Progenitor cell of endocrine pancreas (in vitro differentiated cells): ENCODE results near the gene AGAP9. TPM values are rescaled to one million over a fixed set of nuclear protein-coding genes. Genes with fewer than 3 reads are reported as not detected.
"Not testable (repeated sequence)": the region's sequence is repeated elsewhere in the genome, so short reads cannot be mapped to it uniquely, and the experiment has no call there.

ENCODE experiments used
- DNase-seq: peaks from one replicate; pipeline ENCODE4 v3.0.0; 2021; ENCODE audit warnings: low spot score; ENCODE audit not compliant: unreplicated experiment
- H3K27ac Mint-ChIP-seq: 2 replicates; pipeline ENCODE4 v1.8.0; 2021; ENCODE audit warnings: mild to moderate bottlenecking, moderate library complexity, mixed read lengths
- H3K27me3 Mint-ChIP-seq: 2 replicates; pipeline ENCODE4 v1.8.0; 2021; ENCODE audit warnings: mixed read lengths
- H3K36me3 Mint-ChIP-seq: 2 replicates; pipeline ENCODE4 v1.8.0; 2022; ENCODE audit warnings: mixed read lengths; ENCODE audit not compliant: insufficient read depth
- H3K4me1 Mint-ChIP-seq: 2 replicates; pipeline ENCODE4 v1.8.0; 2021; ENCODE audit warnings: low read depth, mixed read lengths
- H3K4me3 Mint-ChIP-seq: 2 replicates; pipeline ENCODE4 v1.8.0; 2021; ENCODE audit warnings: low read depth, mild to moderate bottlenecking, moderate library complexity, mixed read lengths
- H3K9me3 Mint-ChIP-seq: 2 replicates; pipeline ENCODE4 v1.8.0; 2021; ENCODE audit warnings: low read depth, mixed read lengths
- total RNA-seq: library from RNA; stranded (reverse); gene quantifications from 2 replicates; pipeline ENCODE4 v1.2.1, GENCODE V29; 2021

Gene AGAP9
- total RNA-seq, 1 donor from 2014 or later, result 21.7 TPM

DNA sequence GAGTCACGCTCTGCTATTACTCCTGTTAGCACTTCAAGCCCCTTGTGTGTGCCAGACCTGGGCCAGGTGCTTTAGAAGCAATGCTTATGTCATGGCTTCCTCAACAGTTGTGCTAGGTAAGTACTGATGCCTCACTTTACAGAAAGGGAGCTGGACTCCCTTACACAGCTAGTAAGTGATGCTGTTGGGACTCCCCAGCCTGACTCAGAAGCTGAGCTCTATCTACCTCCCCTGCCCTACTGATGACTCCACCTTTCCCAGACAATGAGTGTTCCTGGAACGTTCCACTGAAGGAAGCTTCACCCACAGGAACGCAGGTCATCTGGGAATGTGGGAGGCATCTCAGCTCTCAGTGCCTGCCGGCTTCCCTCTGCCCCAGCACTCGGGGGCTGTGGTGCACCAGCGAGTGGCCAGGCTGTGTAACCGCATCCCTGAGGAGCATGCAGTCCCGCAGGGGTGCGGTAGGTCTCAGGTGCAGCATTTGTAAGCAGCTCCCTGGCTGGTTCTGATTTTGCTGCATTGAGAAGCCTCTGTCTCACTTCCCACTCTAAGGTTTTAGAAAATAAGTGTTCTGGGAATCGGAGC lies 42.2 kb downstream of the AGAP9 start:
- not testable (repeated sequence) for H3K27me3 Mint-ChIP-seq, H3K9me3 Mint-ChIP-seq, H3K4me1 Mint-ChIP-seq, H3K36me3 Mint-ChIP-seq, H3K4me3 Mint-ChIP-seq, H3K27ac Mint-ChIP-seq, DNase-seq

DNA sequence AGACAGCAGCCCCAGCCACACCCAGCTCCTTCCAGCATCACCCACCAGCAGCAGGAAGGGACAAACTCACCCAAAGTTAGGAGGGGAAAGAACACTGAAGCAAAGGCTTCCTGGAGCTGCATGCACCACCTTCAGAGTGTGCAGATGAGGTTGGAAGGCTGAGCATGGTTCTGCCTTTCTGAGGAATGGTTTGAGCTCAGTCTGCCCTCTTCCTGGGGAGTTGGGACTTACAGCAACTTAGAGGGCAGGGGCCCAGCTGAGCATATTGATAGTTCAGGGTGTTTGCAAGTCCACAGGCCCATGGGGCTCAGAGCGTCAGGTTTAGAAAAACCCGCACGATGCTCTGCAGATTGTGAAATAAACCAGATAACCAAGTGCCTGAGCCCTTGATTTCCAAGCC lies 43.3 kb downstream of the AGAP9 start:
- not testable (repeated sequence) for H3K36me3 Mint-ChIP-seq, H3K27me3 Mint-ChIP-seq, DNase-seq

DNA sequence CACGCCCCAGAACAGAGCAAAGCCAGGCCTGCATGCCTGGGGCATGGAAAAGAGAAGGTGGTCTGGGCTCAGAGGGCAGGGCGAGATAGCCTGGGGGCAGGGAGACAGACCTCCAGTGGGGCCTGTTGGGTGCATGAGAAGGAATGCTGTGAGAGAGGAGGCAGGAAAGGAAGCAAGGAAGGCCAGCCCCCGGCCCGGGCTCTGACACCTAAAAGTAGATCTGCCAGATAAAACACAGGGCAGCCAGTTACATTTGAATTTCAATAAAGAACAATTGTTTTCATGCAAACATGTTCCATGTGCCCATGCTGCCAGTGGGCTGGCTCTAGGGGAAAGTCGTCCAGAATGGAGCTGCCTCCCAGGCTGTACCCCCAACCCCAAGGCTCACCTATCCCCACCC lies 45.3 kb downstream of the AGAP9 start:
- H3K4me3 Mint-ChIP-seq, H3K27ac Mint-ChIP-seq, DNase-seq, H3K27me3 Mint-ChIP-seq, H3K36me3 Mint-ChIP-seq, H3K4me1 Mint-ChIP-seq, H3K9me3 Mint-ChIP-seq: not testable (repeated sequence)

More for the DNA sequence above, 43.3 kb downstream of the AGAP9 start:
- H3K4me1 Mint-ChIP-seq, H3K4me3 Mint-ChIP-seq, H3K9me3 Mint-ChIP-seq, H3K27ac Mint-ChIP-seq: not testable (repeated sequence)

DNA sequence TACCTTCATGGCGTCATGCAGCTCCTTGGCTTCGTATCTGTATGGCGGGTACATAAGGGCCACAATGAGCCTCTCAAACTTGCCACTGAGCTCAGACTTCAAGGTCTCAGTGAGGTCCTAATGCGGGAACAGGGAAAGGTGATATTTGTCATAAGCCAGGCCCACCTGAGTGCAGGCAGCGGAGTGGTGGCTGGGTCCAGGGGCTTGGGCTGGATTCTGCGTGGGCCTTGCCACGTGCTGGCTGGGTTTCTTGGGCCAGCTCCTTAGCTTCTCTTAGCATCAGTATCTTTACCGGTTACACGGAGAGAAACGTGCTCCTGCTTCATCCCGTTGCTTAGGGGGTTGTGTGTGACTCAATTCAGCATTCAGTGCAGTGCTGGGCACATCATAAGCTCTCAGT lies 46.4 kb downstream of the AGAP9 start:
- H3K4me3 Mint-ChIP-seq, H3K27ac Mint-ChIP-seq, DNase-seq, H3K4me1 Mint-ChIP-seq, H3K9me3 Mint-ChIP-seq, H3K27me3 Mint-ChIP-seq, H3K36me3 Mint-ChIP-seq: not testable (repeated sequence)

DNA sequence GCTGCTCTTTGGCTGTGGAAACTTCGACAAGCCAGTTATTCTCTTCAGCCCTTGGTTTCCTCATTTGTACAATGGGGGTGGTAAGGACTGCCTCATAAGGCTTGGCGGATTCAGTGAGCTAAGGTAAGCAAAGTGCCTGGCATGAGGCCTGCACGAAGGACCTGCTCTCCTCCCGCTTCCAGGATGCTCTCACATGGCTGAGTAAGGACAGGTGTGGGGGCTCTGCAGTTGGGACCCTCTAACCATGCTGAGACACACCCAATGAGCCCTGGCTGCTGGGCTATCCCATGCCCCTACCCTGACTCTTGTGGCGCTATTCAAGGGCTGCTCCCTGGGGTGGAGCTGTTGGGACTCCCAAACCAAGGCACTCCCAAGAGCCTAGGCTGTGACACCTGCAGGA lies 48.3 kb downstream of the AGAP9 start:
- H3K36me3 Mint-ChIP-seq, H3K4me1 Mint-ChIP-seq, H3K9me3 Mint-ChIP-seq, H3K4me3 Mint-ChIP-seq, DNase-seq, H3K27ac Mint-ChIP-seq, H3K27me3 Mint-ChIP-seq: not testable (repeated sequence)

DNA sequence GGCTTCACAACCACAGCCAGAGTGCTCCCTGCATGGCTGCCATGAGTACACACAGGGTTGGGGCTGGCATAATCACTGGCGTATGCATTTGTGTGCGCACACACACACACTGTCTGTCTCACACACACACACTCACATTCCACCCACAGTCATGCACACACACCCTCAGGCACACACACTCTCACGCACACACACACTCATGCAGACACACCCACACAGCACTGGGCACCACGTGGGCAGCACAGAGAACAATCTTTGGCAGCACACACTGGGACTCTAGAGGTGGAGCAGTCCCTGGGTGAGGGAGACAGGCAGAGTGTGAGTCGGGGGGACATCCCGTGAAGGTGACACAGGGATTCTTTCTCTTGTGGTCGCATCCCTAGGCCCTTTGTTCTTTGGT lies 49.9 kb downstream of the AGAP9 start:
- H3K4me3 Mint-ChIP-seq, H3K9me3 Mint-ChIP-seq, H3K27me3 Mint-ChIP-seq, H3K27ac Mint-ChIP-seq, DNase-seq, H3K4me1 Mint-ChIP-seq, H3K36me3 Mint-ChIP-seq: not testable (repeated sequence)

DNA sequence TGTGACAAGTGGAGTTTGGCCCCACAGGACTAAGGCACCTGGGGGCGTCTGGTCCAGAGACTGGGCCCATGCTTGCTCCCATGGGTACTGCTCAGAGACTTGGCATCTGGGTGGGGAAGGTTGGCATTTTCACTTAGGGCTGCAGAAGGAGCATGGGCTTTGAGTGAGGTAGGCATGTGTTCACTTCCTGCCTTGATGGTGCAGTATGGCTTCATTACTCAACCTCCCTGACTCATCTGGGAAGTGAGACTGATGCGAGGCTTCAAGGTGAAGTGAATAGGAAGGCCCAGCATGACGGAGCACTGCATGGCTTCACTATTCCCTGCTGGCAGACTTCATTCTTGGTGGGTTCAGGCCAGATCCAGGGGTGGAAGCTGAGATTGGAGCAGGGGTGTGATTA lies 50.8 kb downstream of the AGAP9 start:
- not testable (repeated sequence) for H3K27me3 Mint-ChIP-seq

DNA sequence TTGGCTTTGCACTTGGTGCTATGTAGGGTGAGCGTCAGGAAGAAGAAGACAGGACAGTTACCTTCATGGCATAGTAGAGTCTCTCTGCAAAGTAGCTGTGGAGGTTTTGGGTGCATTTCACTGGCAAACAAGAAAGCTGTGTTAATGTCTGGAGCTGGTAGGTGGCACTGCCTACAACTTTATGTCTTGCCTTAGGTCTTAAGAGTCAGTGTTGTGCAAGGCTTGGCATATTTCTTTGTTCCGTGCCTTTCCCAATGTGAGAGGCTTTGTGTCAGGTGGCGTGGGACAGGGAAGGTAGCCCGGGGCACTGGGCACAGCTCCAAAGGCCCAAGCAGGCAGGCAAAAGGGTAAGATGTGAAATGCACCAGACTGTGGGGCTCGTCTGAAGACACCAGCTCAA lies 51.4 kb downstream of the AGAP9 start:
- H3K9me3 Mint-ChIP-seq, H3K27ac Mint-ChIP-seq, H3K36me3 Mint-ChIP-seq, DNase-seq, H3K4me3 Mint-ChIP-seq, H3K27me3 Mint-ChIP-seq, H3K4me1 Mint-ChIP-seq: not testable (repeated sequence)

More for the DNA sequence above, 50.8 kb downstream of the AGAP9 start:
- DNase-seq, H3K4me1 Mint-ChIP-seq, H3K27ac Mint-ChIP-seq, H3K9me3 Mint-ChIP-seq, H3K4me3 Mint-ChIP-seq, H3K36me3 Mint-ChIP-seq: not testable (repeated sequence)

DNA sequence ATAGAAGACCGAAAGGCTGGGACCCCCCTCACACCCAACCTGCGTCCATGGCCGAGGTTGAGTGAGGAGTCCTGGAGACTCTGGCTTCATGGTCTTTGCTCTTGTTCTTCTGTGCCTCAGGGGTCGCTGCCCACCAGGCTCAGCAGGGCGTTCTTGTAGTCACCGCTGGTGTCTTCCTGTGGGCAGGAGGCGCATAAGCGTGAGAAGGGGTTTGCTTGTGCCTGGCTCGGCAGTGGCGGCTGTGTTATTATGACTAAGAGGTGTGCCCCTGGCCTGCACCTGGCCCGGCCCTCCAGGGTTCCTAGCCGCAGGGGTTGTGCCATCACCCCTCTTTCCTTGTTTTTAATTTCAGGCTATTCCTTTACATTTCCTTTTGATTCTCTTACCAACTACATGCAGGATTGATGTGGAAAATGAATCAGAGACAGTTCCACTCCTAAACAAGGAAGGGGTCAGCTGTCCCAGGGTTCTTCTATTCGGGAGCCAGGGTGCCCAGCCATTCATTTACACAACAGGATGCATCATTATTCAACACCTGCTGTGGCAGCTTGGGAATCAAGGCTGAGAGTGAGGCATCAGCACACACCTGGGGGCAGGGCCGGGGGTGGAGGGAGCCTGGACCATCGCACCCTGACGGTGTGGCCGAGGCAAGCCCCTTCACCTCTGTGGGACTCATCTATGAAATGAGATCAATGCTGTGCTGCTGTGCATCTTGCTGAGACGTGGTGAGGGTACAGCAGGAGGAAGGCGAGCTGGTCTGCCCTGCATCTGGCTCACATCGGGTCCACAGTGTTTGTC lies 54.5 kb downstream of the AGAP9 start:
- not testable (repeated sequence) for H3K27me3 Mint-ChIP-seq, H3K4me3 Mint-ChIP-seq, H3K27ac Mint-ChIP-seq, DNase-seq, H3K9me3 Mint-ChIP-seq, H3K4me1 Mint-ChIP-seq, H3K36me3 Mint-ChIP-seq

DNA sequence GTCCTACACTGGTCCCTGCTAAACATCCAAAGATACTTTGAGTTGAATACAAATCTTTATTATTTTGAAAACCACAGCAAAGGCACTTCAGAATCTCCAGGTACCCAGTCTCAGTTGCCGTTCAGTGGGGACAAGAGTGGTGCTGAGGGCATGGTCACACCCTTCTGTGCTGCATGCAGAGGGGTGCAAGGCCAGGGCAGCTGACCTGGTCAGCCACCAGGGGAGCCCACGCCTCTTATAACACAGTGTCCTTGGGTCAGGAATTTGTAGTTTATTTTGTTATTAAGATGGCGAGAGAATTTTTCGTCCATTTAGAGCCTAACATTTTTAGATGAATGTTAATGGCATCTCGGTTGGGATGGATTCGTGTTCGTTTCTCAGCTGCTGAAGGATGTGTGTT lies 55.5 kb downstream of the AGAP9 start:
- not testable (repeated sequence) for H3K36me3 Mint-ChIP-seq, H3K27ac Mint-ChIP-seq

DNA sequence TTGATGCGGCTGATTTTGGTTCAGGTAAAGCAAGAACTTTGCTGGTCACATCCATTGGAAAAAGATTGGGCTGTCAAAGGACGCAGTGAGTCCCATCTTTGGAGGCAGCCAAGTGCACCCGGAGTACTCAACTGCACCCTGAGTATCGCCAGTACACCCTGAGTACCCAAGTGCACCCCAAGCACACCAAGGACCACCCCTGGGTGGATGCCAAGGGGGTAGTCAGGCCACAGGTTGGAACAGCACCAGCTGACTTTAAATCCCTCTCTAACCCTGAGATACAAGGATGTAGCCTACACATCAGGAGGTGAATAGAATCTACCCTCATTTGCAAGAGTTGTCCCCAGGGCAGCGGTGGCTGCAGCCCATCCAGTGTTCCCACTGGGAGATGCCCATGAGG lies 56.0 kb downstream of the AGAP9 start:
- not testable (repeated sequence) for H3K9me3 Mint-ChIP-seq, DNase-seq, H3K4me3 Mint-ChIP-seq, H3K4me1 Mint-ChIP-seq, H3K27me3 Mint-ChIP-seq, H3K36me3 Mint-ChIP-seq, H3K27ac Mint-ChIP-seq

More for the DNA sequence above, 55.5 kb downstream of the AGAP9 start:
- not testable (repeated sequence) for H3K4me3 Mint-ChIP-seq, H3K9me3 Mint-ChIP-seq, H3K4me1 Mint-ChIP-seq, DNase-seq, H3K27me3 Mint-ChIP-seq

DNA sequence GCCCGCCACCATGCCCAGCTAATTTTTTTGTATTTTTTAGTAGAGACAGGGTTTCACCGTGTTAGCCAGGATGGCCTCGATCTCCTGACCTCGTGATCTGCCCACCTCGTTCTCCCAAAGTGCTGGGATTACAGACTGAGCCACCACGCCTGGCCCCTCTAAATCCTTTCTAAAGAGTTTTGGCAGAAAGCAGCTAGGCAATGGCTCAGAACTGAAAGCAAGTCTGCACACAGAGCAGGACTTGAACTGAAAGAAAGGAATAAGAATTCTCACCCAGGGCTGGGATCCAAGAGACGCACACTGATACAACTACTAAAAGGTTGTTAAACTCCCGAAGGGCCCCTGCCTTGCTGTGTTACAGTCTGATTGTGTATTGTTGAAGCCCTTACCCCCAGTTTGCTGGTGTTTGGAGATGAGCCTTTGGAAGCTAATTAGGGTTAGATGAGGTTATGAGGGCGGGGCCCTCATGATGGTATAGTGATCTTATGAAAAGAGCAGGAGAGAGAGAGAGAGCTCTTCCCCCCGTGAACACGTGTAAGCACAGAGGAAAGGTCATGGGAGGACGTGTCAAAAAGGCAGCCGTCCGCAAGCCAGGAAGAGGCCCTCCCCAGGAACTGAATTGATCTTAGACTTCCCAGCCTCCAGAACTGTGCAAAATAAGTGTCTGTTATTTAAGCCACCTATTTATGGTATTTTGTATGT lies 58.1 kb downstream of the AGAP9 start:
- not testable (repeated sequence) for H3K36me3 Mint-ChIP-seq, DNase-seq, H3K27ac Mint-ChIP-seq, H3K27me3 Mint-ChIP-seq, H3K4me3 Mint-ChIP-seq, H3K4me1 Mint-ChIP-seq, H3K9me3 Mint-ChIP-seq

DNA sequence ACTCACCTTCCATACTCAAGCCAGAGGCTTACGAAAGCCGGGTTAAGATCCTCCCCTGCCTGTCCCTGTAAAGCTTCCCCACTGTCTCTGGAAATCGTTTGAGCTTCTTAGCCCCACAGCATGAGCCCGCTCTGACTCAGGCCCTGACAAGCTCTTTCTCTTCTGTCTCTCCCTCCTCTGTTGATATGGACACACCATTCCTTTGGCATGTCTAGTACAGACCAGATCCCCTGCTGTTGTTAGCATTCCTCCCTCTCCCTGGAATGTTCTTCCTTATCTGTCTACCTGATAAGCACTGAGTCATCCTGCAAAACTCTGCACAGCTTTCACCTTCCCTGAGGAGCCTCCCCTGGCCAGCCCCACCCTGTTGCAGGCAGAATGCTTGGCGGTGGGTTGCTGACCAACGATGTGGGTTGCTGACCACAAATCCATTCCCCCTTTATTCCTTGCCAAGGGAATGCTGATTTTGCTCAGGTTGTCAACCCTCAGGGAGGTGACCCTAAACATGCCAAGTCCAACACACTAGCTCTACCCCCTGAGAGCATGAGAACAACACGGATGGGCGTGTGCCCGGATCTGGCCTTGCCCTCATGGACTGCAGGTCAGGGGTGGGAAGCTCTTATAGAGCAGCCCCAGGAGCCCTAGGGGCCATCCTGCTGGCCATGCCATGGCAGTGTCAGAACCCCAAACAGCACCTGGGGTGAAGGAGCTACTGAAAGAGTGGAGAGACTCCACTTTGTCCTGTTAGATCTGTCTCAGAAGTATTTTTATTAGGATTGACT lies 60.7 kb downstream of the AGAP9 start:
- not testable (repeated sequence) for H3K36me3 Mint-ChIP-seq, H3K27ac Mint-ChIP-seq, H3K9me3 Mint-ChIP-seq, H3K27me3 Mint-ChIP-seq, DNase-seq, H3K4me1 Mint-ChIP-seq, H3K4me3 Mint-ChIP-seq
